ENCODE results near the gene SNX25. TPM values are rescaled to one million over a fixed set of nuclear protein-coding genes. Genes with fewer than 3 reads are reported as not detected.
A peak's percentile ranks its signal among the peaks of the same experiment; 100 is the strongest.

SNX25 gene
- total and polyA plus RNA-seq, 2 donors (not counting 1 experiment from before 2014, with no cell fraction given) = 12.0 to 77.6 TPM

DNA sequence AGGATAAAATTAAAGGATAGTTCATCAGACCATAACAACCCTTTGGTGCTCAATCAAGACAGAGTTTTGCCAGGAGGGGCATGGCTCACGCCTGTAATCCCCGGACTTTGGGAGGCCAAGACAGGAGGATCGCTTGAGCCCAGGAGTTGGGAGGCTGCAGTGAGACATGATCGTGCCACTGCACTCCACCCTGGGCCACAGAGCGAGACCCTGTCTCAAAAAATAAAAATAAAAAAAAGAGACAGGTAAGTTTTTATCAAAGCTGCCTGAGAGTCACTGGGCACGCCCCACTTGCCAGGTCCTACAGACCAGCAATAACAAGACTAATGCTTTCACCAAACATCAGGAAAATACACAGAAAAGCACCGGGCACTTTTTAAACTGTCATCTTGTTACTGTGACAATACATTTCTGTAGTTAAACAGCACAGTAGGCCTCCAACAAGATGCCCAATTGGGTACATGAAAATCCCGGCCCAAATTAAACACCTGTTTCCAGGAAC, 6.4 kb upstream of the SNX25 start:
- Histone ChIP-seq H3K4me1 (ENCODE audit: control insufficient read depth in 2 of 2, insufficient read depth in 2 of 2, low read length in 2 of 2) (peaks cover 31 to 44% of the 10 kb centered on the region in 2 donors), H4K20me1 (ENCODE audit: control insufficient read depth, insufficient read depth, low read length, poor library complexity, severe bottlenecking) (no peaks in the 10 kb centered on the region), H3K9me3 (ENCODE audit: control extremely low read depth in 1 of 3, control insufficient read depth in 2 of 3, insufficient read depth in 1 of 3, low read length in 2 of 3) (no peaks in the 10 kb centered on the region), H3K9ac (ENCODE audit: low read length) (peak overlapping the region; percentile 75), H3K27me3 (replicated peaks in 1 of 4; ENCODE audit: control extremely low read depth in 1 of 4, control insufficient read depth in 3 of 4, insufficient read depth in 4 of 4, low read length in 3 of 4) (no peaks in the 10 kb centered on the region), H3K79me2 (ENCODE audit: control insufficient read depth, insufficient read depth, low read length) (peaks cover 52% of the 10 kb centered on the region), H2AFZ (ENCODE audit: insufficient read depth, low read depth, low read length, poor library complexity, severe bottlenecking) (peak overlapping the region; percentile 88), H3K4me2 (replicated peaks; ENCODE audit: low read depth, low read length, poor library complexity, severe bottlenecking) (peak overlapping the region; percentile 80), H3K4me3 (ENCODE audit: control extremely low read depth in 1 of 5, extremely low read depth in 1 of 5, insufficient read depth in 1 of 5, low read depth in 2 of 5, low read length in 4 of 5) (peak overlapping the region; percentile 1 to 73 (median 58)), H3K36me3 (replicated peaks in 1 of 2; ENCODE audit: control extremely low read depth in 1 of 2, control insufficient read depth in 1 of 2, extremely low read depth in 1 of 2, insufficient read depth in 2 of 2, low read length in 1 of 2) (no peaks in the 10 kb centered on the region), H3K27ac (ENCODE audit: low read length in 2 of 2) (peak overlapping the region; percentile 71 to 90)
- intact Hi-C loops (cut with micrococcal nuclease) = loop anchor here (1.0 to 5.0 kb wide), 8 partner anchors 11 to 1696 kb away; partner anchors contain the start of genes ACSL1, CCDC110, ING2 and IRF2
- DNase-seq = no peak
- 55% methylated on average over 6 of the region's 8 CpGs for WGBS (ENCODE audit: insufficient coverage)
- Mint-ChIP-seq H3K4me3 (peak overlapping the region; percentile 97), H3K9me3 (ENCODE audit: insufficient read depth) (no peaks in the 10 kb centered on the region), H3K4me1 (peaks cover 43% of the 10 kb centered on the region), H3K27me3 (no peaks in the 10 kb centered on the region), H3K27ac (peak overlapping the region; percentile 98)
- TF ChIP-seq, protein P1, sequence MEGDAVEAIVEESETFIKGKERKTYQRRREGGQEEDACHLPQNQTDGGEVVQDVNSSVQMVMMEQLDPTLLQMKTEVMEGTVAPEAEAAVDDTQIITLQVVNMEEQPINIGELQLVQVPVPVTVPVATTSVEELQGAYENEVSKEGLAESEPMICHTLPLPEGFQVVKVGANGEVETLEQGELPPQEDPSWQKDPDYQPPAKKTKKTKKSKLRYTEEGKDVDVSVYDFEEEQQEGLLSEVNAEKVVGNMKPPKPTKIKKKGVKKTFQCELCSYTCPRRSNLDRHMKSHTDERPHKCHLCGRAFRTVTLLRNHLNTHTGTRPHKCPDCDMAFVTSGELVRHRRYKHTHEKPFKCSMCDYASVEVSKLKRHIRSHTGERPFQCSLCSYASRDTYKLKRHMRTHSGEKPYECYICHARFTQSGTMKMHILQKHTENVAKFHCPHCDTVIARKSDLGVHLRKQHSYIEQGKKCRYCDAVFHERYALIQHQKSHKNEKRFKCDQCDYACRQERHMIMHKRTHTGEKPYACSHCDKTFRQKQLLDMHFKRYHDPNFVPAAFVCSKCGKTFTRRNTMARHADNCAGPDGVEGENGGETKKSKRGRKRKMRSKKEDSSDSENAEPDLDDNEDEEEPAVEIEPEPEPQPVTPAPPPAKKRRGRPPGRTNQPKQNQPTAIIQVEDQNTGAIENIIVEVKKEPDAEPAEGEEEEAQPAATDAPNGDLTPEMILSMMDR (IDR thresholded peaks at IDR 0.05) = no peak
- TF ChIP-seq EZH2 (IDR thresholded peaks at IDR 0.05; ENCODE audit: borderline replicate concordance, insufficient read depth, low read depth, low read length, poor library complexity, severe bottlenecking) = no peak
- POLR2A ChIA-PET = no interaction called here
- peak; percentile 5 for ATAC-seq (ENCODE audit: low read depth)
- CTCF ChIA-PET = interaction anchor here (4.7 kb wide), 1 partner anchor 20 kb away, joined by 24 read pairs; no protein-coding TSS in a partner anchor

DNA sequence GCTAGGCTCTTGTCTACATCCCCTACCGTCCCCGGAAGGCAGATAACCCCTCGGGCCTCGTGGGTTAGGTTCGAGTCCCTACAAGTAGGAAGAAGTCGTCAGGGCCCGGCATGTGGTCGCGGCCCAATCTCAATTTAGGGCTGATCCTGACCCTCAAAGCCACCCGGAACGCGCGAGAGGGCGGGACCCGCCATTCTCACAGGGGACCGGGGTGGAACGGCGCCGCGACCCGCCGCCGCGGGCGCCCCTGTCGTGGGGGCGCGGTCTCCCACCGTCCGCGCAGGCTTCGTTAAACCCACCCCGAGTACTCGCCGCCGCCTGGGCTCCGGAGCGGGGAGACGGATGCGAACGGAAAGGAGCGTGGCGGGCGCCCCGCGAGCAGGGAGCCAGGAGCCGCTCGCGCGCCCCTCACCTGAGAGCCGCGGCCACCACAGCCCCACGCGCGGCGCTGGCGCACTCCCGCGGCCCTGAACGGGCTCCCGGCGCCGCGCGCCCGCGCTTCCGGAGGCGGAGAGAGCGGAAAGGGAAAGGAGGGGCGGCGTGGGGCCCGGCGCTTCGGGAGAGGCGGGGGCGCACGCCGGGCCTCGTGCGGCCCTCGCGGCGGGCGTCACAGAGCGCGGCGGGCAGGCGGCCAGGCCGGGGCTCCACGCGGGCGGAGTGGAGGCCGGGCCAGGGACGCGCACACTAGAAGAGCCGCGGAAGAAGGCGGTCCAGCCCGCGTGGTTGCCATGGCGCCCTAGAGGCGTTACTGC, 5.7 kb upstream of the SNX25 start, which contains the start of gene CFAP97:
TSS of gene CFAP97 (minus strand) at position 515 of the 752 bp plus-strand sequence. CDS start 12,804 bp downstream, outside the sequence.
- Mint-ChIP-seq H3K9me3 (ENCODE audit: insufficient read depth) (no peaks in the 10 kb centered on the region), H3K4me3 (peak within 1 kb of the TSS; percentile 97), H3K4me1 (peaks cover 45% of the 10 kb centered on the region), H3K27ac (peak within 1 kb of the TSS; percentile 98), H3K27me3 (no peaks in the 10 kb centered on the region)
- ATAC-seq (ENCODE audit: low read depth) (peak; percentile 81), DNase-seq (peak; percentile 90)
- ChIA-PET CTCF (no interaction called here), POLR2A (no interaction called here)
- Histone ChIP-seq H3K4me1 (ENCODE audit: control insufficient read depth in 2 of 2, insufficient read depth in 2 of 2, low read length in 2 of 2) (peaks cover 31 to 45% of the 10 kb centered on the region in 2 donors), H3K27ac (ENCODE audit: low read length in 2 of 2) (peak within 1 kb of the TSS; percentile 76 to 90), H2AFZ (ENCODE audit: insufficient read depth, low read depth, low read length, poor library complexity, severe bottlenecking) (peak within 1 kb of the TSS; percentile 88), H3K9me3 (ENCODE audit: control extremely low read depth in 1 of 3, control insufficient read depth in 2 of 3, insufficient read depth in 1 of 3, low read length in 2 of 3) (no peaks in the 10 kb centered on the region), H4K20me1 (ENCODE audit: control insufficient read depth, insufficient read depth, low read length, poor library complexity, severe bottlenecking) (no peaks in the 10 kb centered on the region), H3K4me3 (ENCODE audit: control extremely low read depth in 1 of 5, extremely low read depth in 1 of 5, insufficient read depth in 1 of 5, low read depth in 2 of 5, low read length in 4 of 5) (peak within 1 kb of the TSS; percentile 58 to 73 (median 71)), H3K9ac (ENCODE audit: low read length) (peak within 1 kb of the TSS; percentile 75), H3K79me2 (ENCODE audit: control insufficient read depth, insufficient read depth, low read length) (peaks cover 58% of the 10 kb centered on the region), H3K36me3 (replicated peaks in 1 of 2; ENCODE audit: control extremely low read depth in 1 of 2, control insufficient read depth in 1 of 2, extremely low read depth in 1 of 2, insufficient read depth in 2 of 2, low read length in 1 of 2) (no peaks in the 10 kb centered on the region), H3K27me3 (replicated peaks in 1 of 4; ENCODE audit: control extremely low read depth in 1 of 4, control insufficient read depth in 3 of 4, insufficient read depth in 4 of 4, low read length in 3 of 4) (no peaks in the 10 kb centered on the region), H3K4me2 (replicated peaks; ENCODE audit: low read depth, low read length, poor library complexity, severe bottlenecking) (peak within 1 kb of the TSS; percentile 80)
- no peak for TF ChIP-seq EZH2 (IDR thresholded peaks at IDR 0.05; ENCODE audit: borderline replicate concordance, insufficient read depth, low read depth, low read length, poor library complexity, severe bottlenecking)
- TF ChIP-seq, protein P1 (IDR thresholded peaks at IDR 0.05) = peak; percentile 10
- intact Hi-C loops (cut with micrococcal nuclease) = loop anchor here (1.0 to 5.0 kb wide), 9 partner anchors 11 to 1696 kb away; partner anchors contain the start of genes ACSL1, ANKRD37, CCDC110 and ING2
- WGBS (ENCODE audit: insufficient coverage) = under 1% methylated on average over 98 of the region's 103 CpGs

Measured in B cell (primary cell).